ENCODE results near the gene BRSK2.

BRSK2 gene

DNA sequence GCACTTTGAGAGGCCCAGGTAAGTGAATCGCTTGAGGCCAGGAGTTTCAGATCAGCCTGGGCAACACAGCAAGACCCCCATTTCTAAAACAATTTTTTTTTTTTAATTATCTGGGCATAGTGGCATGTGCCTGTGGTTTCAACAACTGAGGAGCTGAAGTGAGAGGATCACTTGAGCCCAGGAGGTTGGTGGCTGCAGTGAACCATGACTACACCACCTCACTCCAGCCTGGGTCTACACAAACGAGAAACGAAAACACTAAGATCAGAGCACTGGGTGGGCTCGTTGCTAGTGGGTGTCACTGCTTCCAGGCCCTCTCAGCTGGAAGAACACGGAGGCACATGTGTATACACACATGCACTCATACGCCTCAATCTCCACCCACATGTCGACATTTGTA lies 100.9 kb downstream of the BRSK2 start:
- peaks cover 93% of the 10 kb centered on the region for H4K20me1 ChIP-seq

DNA sequence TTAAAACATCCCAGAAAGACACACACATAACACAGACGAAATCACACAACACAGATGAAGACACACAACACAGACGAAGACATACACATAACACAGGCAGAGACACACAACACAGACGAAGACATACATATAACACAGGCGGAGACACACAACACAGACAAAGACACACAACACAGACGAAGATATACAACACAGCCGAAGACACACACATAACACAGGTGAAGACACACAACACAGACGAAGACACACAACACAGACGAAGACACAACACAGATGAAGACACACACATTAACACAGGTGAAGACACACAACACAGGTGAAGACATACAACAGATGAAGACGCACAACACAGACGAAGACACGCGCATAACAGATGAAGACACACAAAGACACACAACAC lies 101.6 kb downstream of the BRSK2 start:
- Histone ChIP-seq H3K9ac (no peak overlapping the region), H3K36me3 (no peaks in the 10 kb centered on the region), H3K4me1 (peaks cover 74% of the 10 kb centered on the region), H3K4me3 (no peak overlapping the region), H3K4me2 (no peak overlapping the region), H4K20me1 (peaks cover 93% of the 10 kb centered on the region), H3K27ac (no peak overlapping the region), H3K27me3 (no peaks in the 10 kb centered on the region), H3K9me3 (peaks cover 9% of the 10 kb centered on the region; the same call in 1 of the 2 replicates)
- no peak for TF ChIP-seq Cebpa-rat (IDR thresholded peaks at IDR 0.05)

More for the DNA sequence above, 100.9 kb downstream of the BRSK2 start:
- Histone ChIP-seq H3K4me3 (no peak overlapping the region), H3K36me3 (no peaks in the 10 kb centered on the region; the same call in 1 of the 2 replicates), H3K4me2 (peak overlapping the region; percentile 83), H3K27me3 (no peaks in the 10 kb centered on the region), H3K9me3 (peaks cover 2% of the 10 kb centered on the region; the same call in 1 of the 2 replicates), H3K9ac (no peak overlapping the region), H3K27ac (no peak overlapping the region), H3K4me1 (peaks cover 81% of the 10 kb centered on the region)
- no peak for TF ChIP-seq Cebpa-rat (IDR thresholded peaks at IDR 0.05)

DNA sequence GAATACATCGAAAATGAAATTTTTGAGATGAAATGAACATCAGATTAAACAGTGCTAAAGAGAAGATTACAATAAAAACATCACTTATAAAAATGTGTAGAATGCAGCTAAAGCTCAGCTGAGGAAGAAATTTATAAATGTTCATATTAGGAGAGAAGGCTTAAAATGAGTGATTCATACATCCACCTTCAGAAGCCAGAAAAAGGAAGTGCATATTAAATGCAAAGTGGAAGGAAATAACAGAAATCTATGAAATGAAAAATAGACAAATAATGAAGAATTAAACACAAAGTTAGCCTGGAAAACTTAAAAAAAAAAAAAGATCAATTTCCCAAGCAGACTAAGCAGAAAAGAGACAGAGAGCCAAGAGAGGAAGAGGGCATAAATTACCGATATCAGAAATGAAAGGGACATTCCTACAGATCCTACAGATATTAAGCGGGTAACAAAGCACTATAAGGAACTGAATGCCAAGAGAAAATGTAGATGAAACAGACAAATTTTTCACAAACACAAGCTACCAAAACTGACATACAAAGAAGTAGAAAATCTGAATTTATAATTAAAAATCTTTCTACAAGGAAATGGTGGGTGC lies 104.0 kb downstream of the BRSK2 start:
- Histone ChIP-seq H3K4me2 (no peak overlapping the region), H3K9ac (no peak overlapping the region), H3K9me3 (peaks cover 9% of the 10 kb centered on the region; the same call in 1 of the 2 replicates), H4K20me1 (peaks cover 93% of the 10 kb centered on the region), H3K4me3 (no peak overlapping the region), H3K27me3 (no peaks in the 10 kb centered on the region), H3K36me3 (peaks cover 7% of the 10 kb centered on the region; the same call in 1 of the 2 replicates), H3K27ac (no peak overlapping the region), H3K4me1 (peaks cover 58% of the 10 kb centered on the region)
- TF ChIP-seq Cebpa-rat (IDR thresholded peaks at IDR 0.05) = no peak

DNA sequence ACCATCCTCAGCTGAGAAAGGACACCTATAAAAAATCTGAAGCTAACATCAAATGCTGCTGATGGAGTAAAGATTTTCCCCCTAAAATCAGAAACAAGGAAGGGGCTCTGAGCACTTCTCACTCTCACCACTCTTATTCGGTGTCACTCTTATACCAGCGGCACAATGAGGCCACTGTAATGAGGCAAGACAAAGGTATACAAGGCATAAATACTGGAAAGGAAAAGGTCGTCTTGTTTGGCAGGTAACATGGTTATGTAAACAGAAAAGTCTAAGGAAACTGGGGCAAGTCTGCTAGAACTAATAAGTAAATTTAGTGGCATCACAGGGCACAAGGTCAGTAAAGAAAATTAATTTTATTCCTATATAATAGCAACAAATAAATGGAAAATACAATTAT lies 104.9 kb downstream of the BRSK2 start:
- H3K9ac ChIP-seq = no peak overlapping the region
- H4K20me1 ChIP-seq = peaks cover 93% of the 10 kb centered on the region
- H3K9me3 ChIP-seq = peaks cover 12% of the 10 kb centered on the region
- no peak overlapping the region for H3K4me2 ChIP-seq
- no peaks in the 10 kb centered on the region for H3K27me3 ChIP-seq
- no peak overlapping the region for H3K4me3 ChIP-seq
- no peak overlapping the region for H3K27ac ChIP-seq
- H3K36me3 ChIP-seq = peaks cover 15% of the 10 kb centered on the region
- H3K4me1 ChIP-seq = peaks cover 49% of the 10 kb centered on the region
- TF ChIP-seq Cebpa-rat (IDR thresholded peaks at IDR 0.05) = no peak

DNA sequence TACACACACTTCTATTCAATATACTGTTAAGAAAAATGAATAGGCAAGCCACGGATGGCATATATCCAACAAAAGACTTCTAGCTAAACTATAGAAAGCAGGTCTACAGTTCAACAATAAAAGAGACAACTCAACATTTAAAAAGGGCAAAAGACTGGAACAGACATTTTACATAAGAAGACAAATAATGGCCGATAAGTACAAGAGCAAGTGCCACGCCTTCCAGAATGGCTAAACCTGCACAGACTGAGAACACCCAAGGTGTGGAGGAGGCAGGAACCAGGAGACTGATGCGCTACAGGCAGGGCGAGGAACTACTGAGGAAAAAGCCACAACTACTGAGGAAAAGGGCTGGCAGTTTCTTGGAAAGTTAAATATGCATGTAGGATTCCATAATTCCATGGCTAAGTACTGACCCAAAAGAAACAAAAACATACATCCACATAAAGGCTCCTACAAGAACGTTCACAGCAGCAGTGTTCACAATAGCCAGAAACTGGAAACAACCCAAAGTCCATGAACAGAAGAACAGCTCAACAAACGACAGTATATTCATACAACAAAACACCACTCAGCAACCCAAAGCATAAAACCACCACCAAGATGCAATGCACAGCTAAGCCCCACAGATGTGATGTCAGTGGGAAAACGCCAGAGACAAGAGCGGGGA lies 106.5 kb downstream of the BRSK2 start:
- Histone ChIP-seq H3K27me3 (no peaks in the 10 kb centered on the region), H3K27ac (no peak overlapping the region), H3K9me3 (peaks cover 17% of the 10 kb centered on the region), H3K4me1 (peaks cover 43% of the 10 kb centered on the region), H3K4me2 (no peak overlapping the region), H3K4me3 (no peak overlapping the region), H4K20me1 (peaks cover 93% of the 10 kb centered on the region), H3K36me3 (peaks cover 30% of the 10 kb centered on the region), H3K9ac (no peak overlapping the region)
- TF ChIP-seq Cebpa-rat (IDR thresholded peaks at IDR 0.05) = no peak

DNA sequence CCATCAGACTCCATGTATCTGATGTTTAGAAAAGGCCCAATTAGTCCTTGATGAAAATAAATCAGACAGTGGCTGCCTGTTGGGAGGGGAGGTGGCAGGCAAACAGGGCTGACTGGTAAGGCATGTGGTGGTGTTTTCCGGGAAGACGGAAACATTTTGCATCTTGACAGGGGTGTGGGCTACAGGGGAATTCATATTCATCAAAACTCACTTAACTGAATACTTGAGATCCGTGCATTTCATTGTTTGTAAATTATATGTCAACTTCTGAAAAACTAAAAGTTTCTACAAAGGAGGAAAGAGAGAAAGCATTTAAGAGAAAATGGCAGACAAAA lies 107.0 kb downstream of the BRSK2 start:
- Histone ChIP-seq H3K36me3 (peaks cover 30% of the 10 kb centered on the region), H4K20me1 (peaks cover 93% of the 10 kb centered on the region), H3K27me3 (no peaks in the 10 kb centered on the region), H3K4me1 (peaks cover 43% of the 10 kb centered on the region), H3K27ac (no peak overlapping the region), H3K9me3 (peaks cover 17% of the 10 kb centered on the region), H3K4me2 (no peak overlapping the region), H3K4me3 (no peak overlapping the region), H3K9ac (no peak overlapping the region)
- no peak for TF ChIP-seq Cebpa-rat (IDR thresholded peaks at IDR 0.05)

DNA sequence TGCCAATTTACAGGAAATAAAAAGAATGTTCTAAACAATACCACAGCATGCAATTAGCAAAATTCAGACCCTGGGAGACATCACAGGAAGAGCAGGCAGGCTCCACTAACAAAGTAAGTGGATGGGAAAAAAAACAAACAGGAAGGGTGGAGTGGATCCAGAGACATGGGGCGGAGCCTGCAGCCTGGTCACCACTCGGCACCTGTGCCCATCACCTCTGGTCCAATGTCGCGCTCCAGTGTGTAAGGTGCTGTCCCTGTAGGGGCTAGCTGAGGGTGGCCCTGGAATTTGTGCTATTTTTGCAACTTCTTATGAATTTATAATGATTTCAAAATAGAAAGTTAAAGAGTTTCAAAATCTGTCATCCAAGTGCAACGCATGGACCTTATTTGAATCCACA lies 107.9 kb downstream of the BRSK2 start:
- H3K4me3 ChIP-seq = no peak overlapping the region
- H3K27ac ChIP-seq = no peak overlapping the region
- H3K27me3 ChIP-seq = no peaks in the 10 kb centered on the region
- H4K20me1 ChIP-seq = peaks cover 93% of the 10 kb centered on the region
- H3K9me3 ChIP-seq = peaks cover 17% of the 10 kb centered on the region
- no peak for TF ChIP-seq Cebpa-rat (IDR thresholded peaks at IDR 0.05)
- H3K4me1 ChIP-seq = peaks cover 46% of the 10 kb centered on the region
- H3K36me3 ChIP-seq = peaks cover 30% of the 10 kb centered on the region
- no peak overlapping the region for H3K9ac ChIP-seq
- H3K4me2 ChIP-seq = no peak overlapping the region

DNA sequence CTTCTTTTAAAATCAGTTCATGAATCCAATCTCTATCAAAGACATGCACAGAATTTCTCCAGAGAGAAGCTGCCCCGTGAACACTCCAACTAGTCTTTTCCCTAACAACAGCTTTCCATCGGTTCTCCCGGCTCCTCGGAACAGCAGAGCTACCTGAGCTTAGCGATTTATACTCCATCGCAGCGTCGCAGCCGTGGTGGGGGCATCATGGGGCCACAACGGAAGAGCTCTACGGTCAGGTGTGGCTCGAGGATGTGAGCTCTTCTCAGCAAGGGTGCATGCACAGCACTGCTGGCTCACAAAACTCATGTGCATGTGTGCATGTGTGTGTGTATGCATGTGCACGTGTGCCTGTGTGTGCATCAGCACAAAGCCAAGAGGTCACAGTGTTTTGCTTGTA lies 108.5 kb downstream of the BRSK2 start:
- Histone ChIP-seq H3K4me2 (no peak overlapping the region), H4K20me1 (peaks cover 93% of the 10 kb centered on the region), H3K4me1 (peaks cover 49% of the 10 kb centered on the region), H3K4me3 (no peak overlapping the region), H3K27me3 (no peaks in the 10 kb centered on the region), H3K9me3 (peaks cover 17% of the 10 kb centered on the region), H3K27ac (no peak overlapping the region), H3K36me3 (peaks cover 30% of the 10 kb centered on the region), H3K9ac (no peak overlapping the region)
- no peak for TF ChIP-seq Cebpa-rat (IDR thresholded peaks at IDR 0.05)

DNA sequence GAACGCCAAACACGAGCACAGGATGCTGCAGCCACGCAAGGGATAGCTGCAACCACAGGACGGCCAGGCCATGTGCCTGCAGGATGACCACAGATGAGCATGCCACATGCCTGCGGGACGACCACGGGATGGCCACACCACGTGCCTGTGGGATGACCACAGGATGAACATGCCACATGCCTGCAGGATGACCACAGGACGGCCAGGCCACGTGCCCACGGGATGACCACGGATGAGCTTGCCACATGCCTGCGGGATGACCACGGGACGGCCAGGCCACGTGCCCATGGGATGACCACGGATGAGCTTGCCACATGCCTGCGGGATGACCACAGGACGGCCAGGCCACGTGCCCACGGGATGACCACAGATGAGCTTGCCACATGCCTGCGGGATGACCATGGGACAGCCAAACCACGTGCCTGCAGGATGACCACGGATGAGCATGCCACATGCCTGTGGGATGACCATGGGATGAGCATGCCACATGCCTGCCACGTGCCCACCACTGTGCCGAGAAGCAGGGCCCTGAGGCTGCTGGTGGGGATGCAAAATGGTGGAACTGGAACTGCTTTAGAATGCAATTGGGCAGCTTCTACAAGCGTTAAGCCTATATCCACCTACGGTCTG lies 109.6 kb downstream of the BRSK2 start:
- no peak overlapping the region for H3K27ac ChIP-seq
- peaks cover 93% of the 10 kb centered on the region for H4K20me1 ChIP-seq

DNA sequence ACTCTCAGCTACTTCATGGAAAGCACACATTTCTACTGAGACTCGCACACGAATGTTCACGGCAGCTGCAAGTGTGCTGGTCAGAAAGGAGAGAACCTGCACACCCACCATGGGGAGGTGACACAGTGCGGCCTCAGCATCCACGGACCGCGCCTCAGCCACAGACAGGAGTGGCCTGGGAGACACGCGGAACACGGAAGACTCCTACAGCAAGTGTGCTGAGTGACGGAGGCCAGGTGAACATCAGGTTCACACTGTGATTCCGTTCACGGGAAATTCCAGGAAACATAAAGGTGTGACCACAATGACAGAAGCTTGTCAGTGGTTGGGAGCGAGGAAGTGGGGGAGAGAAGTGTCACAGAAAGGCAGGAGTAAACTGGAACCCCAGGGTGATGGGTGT lies 110.2 kb downstream of the BRSK2 start:
- Histone ChIP-seq H4K20me1 (peaks cover 93% of the 10 kb centered on the region), H3K27me3 (no peaks in the 10 kb centered on the region)

More for the DNA sequence above, 109.6 kb downstream of the BRSK2 start:
- Histone ChIP-seq H3K27me3 (no peaks in the 10 kb centered on the region), H3K9me3 (peaks cover 17% of the 10 kb centered on the region), H3K4me2 (no peak overlapping the region), H3K36me3 (peaks cover 35% of the 10 kb centered on the region), H3K4me1 (peaks cover 49% of the 10 kb centered on the region), H3K9ac (no peak overlapping the region), H3K4me3 (no peak overlapping the region)
- no peak for TF ChIP-seq Cebpa-rat (IDR thresholded peaks at IDR 0.05)

More for the DNA sequence above, 110.2 kb downstream of the BRSK2 start:
- peaks cover 35% of the 10 kb centered on the region for H3K36me3 ChIP-seq
- no peak overlapping the region for H3K4me2 ChIP-seq
- no peak overlapping the region for H3K9ac ChIP-seq
- no peak overlapping the region for H3K4me3 ChIP-seq
- peaks cover 54% of the 10 kb centered on the region for H3K4me1 ChIP-seq
- H3K27ac ChIP-seq = no peak overlapping the region
- peaks cover 17% of the 10 kb centered on the region for H3K9me3 ChIP-seq
- no peak for TF ChIP-seq Cebpa-rat (IDR thresholded peaks at IDR 0.05)

All from BLaER1 (cell line).